NCI-H774 (cell line): ENCODE measurements around the gene HMGCS1.
"Not testable (repeated sequence)": the region's sequence is repeated elsewhere in the genome, so short reads cannot be mapped to it uniquely, and the experiment has no call there.

ENCODE experiments used
- DNase-seq: peaks from one replicate; lab custom pipeline; 2025; lab: John Stamatoyannopoulos, UW

Gene HMGCS1

GRCh38 chr5:43273552-43273951 lies 39.7 kb downstream of the HMGCS1 start:
- DNase-seq: no peak

- DNase-seq: no peak
Observed at GRCh38 chr5:43270645-43271044, 42.6 kb downstream of the HMGCS1 start.

GRCh38 chr5:43268188-43268820 lies 44.9 kb downstream of the HMGCS1 start:
- DNase-seq: no peak

GRCh38 chr5:43262269-43262668 lies 50.9 kb downstream of the HMGCS1 start:
- not testable (repeated sequence) for DNase-seq

- no peak for DNase-seq
Observed at GRCh38 chr5:43258116-43258515, 55.1 kb downstream of the HMGCS1 start.

- no peak for DNase-seq
Observed at GRCh38 chr5:43256261-43256966, 56.8 kb downstream of the HMGCS1 start.

- no peak for DNase-seq
Observed at GRCh38 chr5:43255704-43256103, 57.5 kb downstream of the HMGCS1 start.

- DNase-seq: no peak
Observed at GRCh38 chr5:43251754-43252153, 61.5 kb downstream of the HMGCS1 start.

GRCh38 chr5:43245724-43246385 lies 67.4 kb downstream of the HMGCS1 start:
- no peak for DNase-seq

GRCh38 chr5:43244823-43245565 lies 68.2 kb downstream of the HMGCS1 start:
- no peak for DNase-seq

GRCh38 chr5:43243270-43243669 lies 69.9 kb downstream of the HMGCS1 start:
- DNase-seq: no peak

GRCh38 chr5:43242196-43242595 lies 71.0 kb downstream of the HMGCS1 start:
- no peak for DNase-seq
